Keratinocyte (primary cell): ENCODE measurements around the gene DGCR8.

ENCODE experiments used
- CTCF ChIP-seq, 3 experiments: IDR thresholded peaks in 1 of 3; conservative IDR thresholded peaks in 1 of 3; optimal IDR thresholded peaks in 1 of 3; 2 replicates in 2 of 3; 3 replicates in 1 of 3; pipeline versions ENCODE3 to v1.5.1; 2011; ENCODE audit warnings: low read length in 3 of 3, mild to moderate bottlenecking in 3 of 3, moderate library complexity in 2 of 3, control low read depth in 1 of 3, inconsistent platforms in 1 of 3; ENCODE audit not compliant: insufficient read depth in 2 of 3; ENCODE audit errors: extremely low read depth in 1 of 3
- EZH2 ChIP-seq: IDR thresholded peaks from one replicate; pipeline ENCODE4 v1.6.1; 2012; ENCODE audit warnings: inconsistent platforms, mild to moderate bottlenecking, low read length, moderate library complexity

- TF ChIP-seq CTCF (optimal IDR thresholded peaks at IDR 0.05 in 1 of 3, IDR thresholded peaks at IDR 0.05 in 1 of 3, conservative IDR thresholded peaks at IDR 0.05 in 1 of 3; ENCODE audit: extremely low read depth in 1 of 3, insufficient read depth in 2 of 3, low read length in 3 of 3) (no peak), EZH2 (no peak)
These were observed 14.0 kb upstream of the DGCR8 start for GRCh38 chr22:20065896-20066616.
